ENCODE results near the gene TMPRSS6. TPM values are rescaled to one million over a fixed set of nuclear protein-coding genes. Genes with fewer than 3 reads are reported as not detected.
A peak's percentile ranks its signal among the peaks of the same experiment; 100 is the strongest.

The TMPRSS6 gene
- total and polyA plus RNA-seq, 2 of the 8 experiments (the other 6 are each of a cell fraction or from before 2014, with no cell fraction given): 0.02 TPM; not detected in 1

- no peak overlapping the region for H3K23ac ChIP-seq (ENCODE audit: insufficient read length)
- WGBS, 2 experiments (ENCODE audit: extremely low coverage in 1 of 2, insufficient coverage in 1 of 2, insufficient read length in 1 of 2, insufficient replicate concordance in 2 of 2, low coverage in 1 of 2, low lambda C conversion rate in 2 of 2, missing lambda C conversion rate in 1 of 2): 83% methylated on average over 6 of the region's 6 CpGs; no CpG with 5 or more reads in 1 of the 2 experiments
- TF ChIP-seq BCL11A (IDR thresholded peaks at IDR 0.05; ENCODE audit: low read depth in 2 of 2, low read length in 2 of 2) (no peak), CREB1 (IDR thresholded peaks at IDR 0.05) (no peak), HDAC2 (IDR thresholded peaks at IDR 0.05; ENCODE audit: borderline replicate concordance in 1 of 2, low read depth in 2 of 2, low read length in 2 of 2) (no peak), EZH2 (IDR thresholded peaks at IDR 0.05; ENCODE audit: low read depth, low read length, severe bottlenecking) (no peak), POLR2AphosphoS5 (IDR thresholded peaks at IDR 0.05; ENCODE audit: low read depth, low read length) (no peak), POU5F1 (IDR thresholded peaks at IDR 0.05; ENCODE audit: low read depth, low read length) (no peak), JUND (IDR thresholded peaks at IDR 0.05; ENCODE audit: low read length) (no peak), RXRA (IDR thresholded peaks at IDR 0.05; ENCODE audit: insufficient read depth, low read depth, low read length) (no peak), CHD1 (IDR thresholded peaks at IDR 0.05; ENCODE audit: low read depth, low read length) (no peak)
- TF ChIP-seq, protein P1, sequence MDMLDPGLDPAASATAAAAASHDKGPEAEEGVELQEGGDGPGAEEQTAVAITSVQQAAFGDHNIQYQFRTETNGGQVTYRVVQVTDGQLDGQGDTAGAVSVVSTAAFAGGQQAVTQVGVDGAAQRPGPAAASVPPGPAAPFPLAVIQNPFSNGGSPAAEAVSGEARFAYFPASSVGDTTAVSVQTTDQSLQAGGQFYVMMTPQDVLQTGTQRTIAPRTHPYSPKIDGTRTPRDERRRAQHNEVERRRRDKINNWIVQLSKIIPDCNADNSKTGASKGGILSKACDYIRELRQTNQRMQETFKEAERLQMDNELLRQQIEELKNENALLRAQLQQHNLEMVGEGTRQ (IDR thresholded peaks at IDR 0.05; ENCODE audit: low read length): no peak
These were observed 28.6 kb upstream of the TMPRSS6 start for GRCh38 chr22:37137903-37138665.

More at GRCh38 chr22:37137903-37138665, 28.6 kb upstream of the TMPRSS6 start:
- no peaks in the 10 kb centered on the region; a peak in 1 of 7 replicates for H3K4me1 ChIP-seq (replicated peaks in 1 of 4; ENCODE audit: control insufficient read depth in 3 of 4, insufficient read depth in 4 of 4, low read length in 3 of 4)
- no peak overlapping the region for H2AK5ac ChIP-seq (ENCODE audit: low read depth, low read length)
- no peak overlapping the region for H2BK5ac ChIP-seq (ENCODE audit: low read depth, low read length)
- H3K36me3 ChIP-seq (ENCODE audit: control insufficient read depth in 2 of 4, insufficient read depth in 4 of 4, low read length in 3 of 4): no peaks in the 10 kb centered on the region
- H3K79me2 ChIP-seq (ENCODE audit: control insufficient read depth in 1 of 2, insufficient read depth in 2 of 2, low read length in 2 of 2): no peaks in the 10 kb centered on the region
- DNase-seq (ENCODE audit: low read depth in 1 of 2, low spot score in 2 of 2): no peak
- no peak overlapping the region for H4K5ac ChIP-seq (ENCODE audit: insufficient read length, low read depth, low read length)
- H3K18ac ChIP-seq (ENCODE audit: extremely low read depth, low read length): no peak overlapping the region
- H2BK120ac ChIP-seq (replicated peaks; ENCODE audit: low read depth, low read length): no peak overlapping the region
- 0 out of 2 replicates have a peak overlapping the region, but pooled peaks have one; percentile 55 for H2BK12ac ChIP-seq (ENCODE audit: low read depth, low read length)
- H3K9ac ChIP-seq (replicated peaks in 1 of 4; ENCODE audit: extremely low read depth in 1 of 4, low read depth in 3 of 4, low read length in 3 of 4): no peak overlapping the region
- H3K56ac ChIP-seq (replicated peaks; ENCODE audit: insufficient read length, low read depth, low read length): no peak overlapping the region
- FAIRE-seq: no peak
- no peak overlapping the region for H3K27ac ChIP-seq (ENCODE audit: low read depth, low read length)
- peaks cover 0 to 2% of the 10 kb centered on the region in 2 experiments for H4K20me1 ChIP-seq (replicated peaks in 1 of 2; ENCODE audit: control insufficient read depth in 1 of 2, insufficient read depth in 2 of 2, low read length in 2 of 2)
- H2BK15ac ChIP-seq (ENCODE audit: low read length): peak overlapping the region; percentile 10; the same call in 1 of the 2 replicates
- H4K8ac ChIP-seq (ENCODE audit: extremely low read depth, insufficient read depth, low read length): no peak overlapping the region
- no peaks in the 10 kb centered on the region for H3K79me1 ChIP-seq (ENCODE audit: low read depth, low read length)
- no peak overlapping the region for H3K4me2 ChIP-seq (ENCODE audit: insufficient read depth in 1 of 2, low read depth in 2 of 2, low read length in 2 of 2)
- no peak overlapping the region for H2AFZ ChIP-seq (ENCODE audit: low read length)
- H4K91ac ChIP-seq (replicated peaks; ENCODE audit: insufficient read length, low read length): no peak overlapping the region
- CTCF ChIA-PET (ENCODE audit: partially characterized antibody): interaction anchor here (0.6 to 1.6 kb wide), 3 partner anchors 11 to 190 kb away, joined by 3 to 4 read pairs (median 3); no protein-coding TSS in a partner anchor
- H3K4me3 ChIP-seq (ENCODE audit: extremely low read depth in 1 of 4, insufficient read depth in 2 of 4, low read depth in 3 of 4, low read length in 4 of 4): no peak overlapping the region
- POLR2A ChIA-PET (ENCODE audit: partially characterized antibody): no interaction called here
- no peak overlapping the region for H2BK20ac ChIP-seq (ENCODE audit: low read length)
- H3K4ac ChIP-seq (replicated peaks; ENCODE audit: insufficient read length, low read depth, low read length): no peak overlapping the region
- no peaks in the 10 kb centered on the region for H3K9me3 ChIP-seq (ENCODE audit: insufficient read depth in 2 of 2, low read depth in 1 of 2, low read length in 1 of 2)
- no peak overlapping the region for H3K14ac ChIP-seq (ENCODE audit: insufficient read length)
- no peaks in the 10 kb centered on the region; a peak in 1 of 7 replicates for H3K27me3 ChIP-seq (replicated peaks in 1 of 4; ENCODE audit: control insufficient read depth in 3 of 4, extremely low read depth in 1 of 4, insufficient read depth in 3 of 4, low read length in 3 of 4)
- H3K23me2 ChIP-seq (ENCODE audit: low read depth, low read length): no peaks in the 10 kb centered on the region
